ENCODE measurements around the gene ICE2. TPM values are rescaled to one million over a fixed set of nuclear protein-coding genes. Genes with fewer than 3 reads are reported as not detected.

ICE2 gene
- total RNA-seq, 2 donors from 2014 or later: 89.4 to 99.7 TPM

- Histone ChIP-seq H3K4me3 (ENCODE audit: low read length) (no peak overlapping the region), H3K27ac (ENCODE audit: low read depth, low read length) (no peak overlapping the region), H3K27me3 (ENCODE audit: control insufficient read depth, insufficient read depth, low read length, poor library complexity, severe bottlenecking) (no peaks in the 10 kb centered on the region), H3K9ac (ENCODE audit: extremely low read depth, low read length, poor library complexity, severe bottlenecking) (no peak overlapping the region), H3K4me1 (ENCODE audit: control insufficient read depth, insufficient read depth, low read length) (no peaks in the 10 kb centered on the region), H3K9me3 (ENCODE audit: control insufficient read depth, low read length) (no peaks in the 10 kb centered on the region), H3K36me3 (ENCODE audit: control insufficient read depth, insufficient read depth, low read length) (peaks cover 45% of the 10 kb centered on the region)
- 93 to 96% methylated on average over 4 to 6 of the region's 6 CpGs for WGBS, 2 experiments (ENCODE audit: insufficient coverage in 1 of 2, insufficient read length in 1 of 2)
- DNase-seq: no peak
- H3K27ac Mint-ChIP-seq: no peak overlapping the region
- peaks cover 34% of the 10 kb centered on the region for H3K36me3 Mint-ChIP-seq (ENCODE audit: low read depth)
- no peaks in the 10 kb centered on the region for H3K9me3 Mint-ChIP-seq
- H3K4me3 Mint-ChIP-seq: no peak overlapping the region
- H3K4me1 Mint-ChIP-seq: no peaks in the 10 kb centered on the region
- no peaks in the 10 kb centered on the region for H3K27me3 Mint-ChIP-seq (ENCODE audit: insufficient read depth)
- TF ChIP-seq, protein P1, sequence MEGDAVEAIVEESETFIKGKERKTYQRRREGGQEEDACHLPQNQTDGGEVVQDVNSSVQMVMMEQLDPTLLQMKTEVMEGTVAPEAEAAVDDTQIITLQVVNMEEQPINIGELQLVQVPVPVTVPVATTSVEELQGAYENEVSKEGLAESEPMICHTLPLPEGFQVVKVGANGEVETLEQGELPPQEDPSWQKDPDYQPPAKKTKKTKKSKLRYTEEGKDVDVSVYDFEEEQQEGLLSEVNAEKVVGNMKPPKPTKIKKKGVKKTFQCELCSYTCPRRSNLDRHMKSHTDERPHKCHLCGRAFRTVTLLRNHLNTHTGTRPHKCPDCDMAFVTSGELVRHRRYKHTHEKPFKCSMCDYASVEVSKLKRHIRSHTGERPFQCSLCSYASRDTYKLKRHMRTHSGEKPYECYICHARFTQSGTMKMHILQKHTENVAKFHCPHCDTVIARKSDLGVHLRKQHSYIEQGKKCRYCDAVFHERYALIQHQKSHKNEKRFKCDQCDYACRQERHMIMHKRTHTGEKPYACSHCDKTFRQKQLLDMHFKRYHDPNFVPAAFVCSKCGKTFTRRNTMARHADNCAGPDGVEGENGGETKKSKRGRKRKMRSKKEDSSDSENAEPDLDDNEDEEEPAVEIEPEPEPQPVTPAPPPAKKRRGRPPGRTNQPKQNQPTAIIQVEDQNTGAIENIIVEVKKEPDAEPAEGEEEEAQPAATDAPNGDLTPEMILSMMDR (conservative IDR thresholded peaks at IDR 0.05): no peak
These were observed 17.9 kb upstream of the ICE2 start for GRCh38 chr15:60496853-60497252.

DNA sequence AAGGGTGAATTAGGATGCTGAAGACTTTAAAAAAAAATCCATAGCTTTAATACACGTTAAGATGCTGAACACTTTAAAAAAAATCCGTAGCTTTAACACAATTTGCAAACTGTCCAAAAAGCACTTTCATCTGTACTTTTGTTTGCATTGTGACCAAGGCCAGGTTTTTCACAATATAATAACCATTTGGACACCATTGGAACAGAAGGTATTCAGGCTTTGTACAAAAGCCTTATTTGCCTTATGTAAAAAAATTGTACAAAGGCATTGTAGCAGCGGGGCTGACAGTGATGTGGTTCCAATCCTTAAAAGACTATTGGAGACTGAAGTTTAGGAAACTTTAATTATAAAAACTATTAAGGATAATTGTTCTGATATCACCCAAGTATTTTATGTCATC is 15.2 kb upstream of the ICE2 start:
- WGBS, 2 experiments (ENCODE audit: insufficient coverage in 1 of 2, insufficient read length in 1 of 2): 90% methylated on average over 2 to 3 of the region's 3 CpGs
- Mint-ChIP-seq H3K27me3 (ENCODE audit: insufficient read depth) (no peaks in the 10 kb centered on the region), H3K9me3 (no peaks in the 10 kb centered on the region), H3K36me3 (ENCODE audit: low read depth) (peaks cover 20% of the 10 kb centered on the region), H3K27ac (no peak overlapping the region), H3K4me1 (no peaks in the 10 kb centered on the region), H3K4me3 (no peak overlapping the region)
- Histone ChIP-seq H3K9me3 (ENCODE audit: control insufficient read depth, low read length) (no peaks in the 10 kb centered on the region), H3K4me3 (ENCODE audit: low read length) (no peak overlapping the region), H3K27me3 (ENCODE audit: control insufficient read depth, insufficient read depth, low read length, poor library complexity, severe bottlenecking) (no peaks in the 10 kb centered on the region), H3K36me3 (ENCODE audit: control insufficient read depth, insufficient read depth, low read length) (peaks cover 21% of the 10 kb centered on the region), H3K9ac (ENCODE audit: extremely low read depth, low read length, poor library complexity, severe bottlenecking) (no peak overlapping the region), H3K4me1 (ENCODE audit: control insufficient read depth, insufficient read depth, low read length) (no peaks in the 10 kb centered on the region), H3K27ac (ENCODE audit: low read depth, low read length) (no peak overlapping the region)
- TF ChIP-seq, protein P1 (conservative IDR thresholded peaks at IDR 0.05): no peak
- no peak for DNase-seq

DNA sequence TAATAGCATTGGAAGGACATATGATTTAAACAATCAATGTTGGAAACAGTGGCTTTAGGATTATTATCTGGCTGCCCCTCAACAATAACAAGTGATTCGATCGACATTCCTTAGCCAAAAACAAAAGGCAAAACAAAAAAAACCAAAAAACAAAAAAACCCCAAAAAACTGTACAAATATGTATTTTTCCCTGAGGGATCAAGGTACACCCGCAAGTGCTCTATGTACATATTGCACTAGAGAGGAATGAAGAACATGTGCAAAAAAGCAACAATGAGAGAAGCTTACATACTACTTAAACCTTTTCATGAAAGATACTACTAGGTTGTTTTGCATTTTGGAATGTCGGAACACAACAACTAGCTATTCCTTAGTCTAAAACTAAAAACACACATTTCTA is 14.2 kb upstream of the ICE2 start:
- Mint-ChIP-seq H3K27ac (no peak overlapping the region), H3K4me3 (no peak overlapping the region), H3K9me3 (no peaks in the 10 kb centered on the region), H3K27me3 (ENCODE audit: insufficient read depth) (no peaks in the 10 kb centered on the region), H3K4me1 (peaks cover 5% of the 10 kb centered on the region), H3K36me3 (ENCODE audit: low read depth) (peaks cover 14% of the 10 kb centered on the region)
- Histone ChIP-seq H3K4me1 (ENCODE audit: control insufficient read depth, insufficient read depth, low read length) (no peaks in the 10 kb centered on the region), H3K9ac (ENCODE audit: extremely low read depth, low read length, poor library complexity, severe bottlenecking) (no peak overlapping the region), H3K27ac (ENCODE audit: low read depth, low read length) (no peak overlapping the region), H3K36me3 (ENCODE audit: control insufficient read depth, insufficient read depth, low read length) (peaks cover 12% of the 10 kb centered on the region), H3K9me3 (ENCODE audit: control insufficient read depth, low read length) (no peaks in the 10 kb centered on the region), H3K4me3 (ENCODE audit: low read length) (no peak overlapping the region), H3K27me3 (ENCODE audit: control insufficient read depth, insufficient read depth, low read length, poor library complexity, severe bottlenecking) (no peaks in the 10 kb centered on the region)
- DNase-seq: no peak
- TF ChIP-seq, protein P1 (conservative IDR thresholded peaks at IDR 0.05): no peak
- WGBS, 2 experiments (ENCODE audit: insufficient coverage in 1 of 2, insufficient read length in 1 of 2): 90% methylated on average over 4 of the region's 4 CpGs; no CpG with 5 or more reads in 1 of the 2 experiments

All from endodermal cell (in vitro differentiated cells).